ENCODE data around the gene MUC20.
"Not testable (repeated sequence)": the region's sequence is repeated elsewhere in the genome, so short reads cannot be mapped to it uniquely, and the experiment has no call there.

DNA sequence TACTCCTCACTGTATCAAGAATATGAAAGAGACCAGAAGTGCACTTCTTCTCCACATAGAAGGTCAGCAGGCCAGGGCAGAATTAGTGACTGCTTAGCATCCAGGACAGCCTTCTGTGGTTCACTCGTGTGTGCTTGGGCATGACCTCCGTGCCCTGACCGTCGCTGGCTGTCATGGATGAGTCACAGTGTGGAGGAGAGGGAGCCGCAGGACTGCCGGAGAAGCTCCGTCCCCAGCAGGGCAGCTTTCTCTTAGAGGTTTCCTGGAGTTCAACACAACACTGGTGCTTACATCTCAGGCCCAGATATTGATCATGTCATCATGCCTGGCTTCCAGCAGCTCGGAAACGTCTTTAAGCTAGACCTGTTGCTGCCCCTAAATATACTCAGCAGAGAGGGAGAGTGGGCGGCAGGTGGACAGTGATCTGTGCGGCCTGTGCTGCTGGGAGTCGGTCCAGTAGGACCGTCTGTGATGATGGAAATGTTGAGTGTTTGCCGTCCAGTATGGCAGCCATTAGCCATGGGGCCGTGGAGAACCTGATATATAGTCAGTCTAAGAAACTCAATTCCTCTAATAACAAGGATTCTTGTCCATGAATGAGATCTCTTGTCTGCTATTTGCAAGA is 42.3 kb upstream of the MUC20 start:
- TF ChIP-seq CTCF, POLR2A (IDR thresholded peaks at IDR 0.05): not testable (repeated sequence)

All from ovary (tissue), 3 donors.